HPDE6-E6E7 (cell line): ENCODE results near the gene HOXC11.

Experiments used
- DNase-seq: peaks from one replicate; pipeline ENCODE4 v3.0.0; 2011; ENCODE audit warnings: missing footprints; ENCODE audit errors: extremely low spot score

Gene HOXC11

GRCh38 chr12:53973236-53974042 is 513 bp downstream of the HOXC11 start:
- no peak for DNase-seq

- no peak for DNase-seq
Observed at GRCh38 chr12:53974084-53975063, 1.4 kb downstream of the HOXC11 start, which contains the start of gene HOTAIR. HOTAIR (minus strand) TSS chr12:53974954.

- no peak for DNase-seq
Observed at GRCh38 chr12:53975064-53975471, 2.1 kb downstream of the HOXC11 start.

- no peak for DNase-seq
Observed at GRCh38 chr12:53975479-53976152, 2.7 kb downstream of the HOXC11 start.

GRCh38 chr12:53976172-53976822 is 3.4 kb downstream of the HOXC11 start:
- no peak for DNase-seq

GRCh38 chr12:53976823-53977595 is 4.1 kb downstream of the HOXC11 start:
- no peak for DNase-seq

GRCh38 chr12:53977596-53978445 is 4.9 kb downstream of the HOXC11 start:
- no peak for DNase-seq

GRCh38 chr12:53978477-53979356 is 5.8 kb downstream of the HOXC11 start:
- no peak for DNase-seq

GRCh38 chr12:53980104-53980801 is 7.3 kb downstream of the HOXC11 start:
- no peak for DNase-seq

- no peak for DNase-seq
Observed at GRCh38 chr12:53980802-53981496, 8.0 kb downstream of the HOXC11 start.

- no peak for DNase-seq
Observed at GRCh38 chr12:53981634-53982565, 9.0 kb downstream of the HOXC11 start.

GRCh38 chr12:53982648-53983567 is 10.0 kb downstream of the HOXC11 start:
- DNase-seq: no peak

- no peak for DNase-seq
Observed at GRCh38 chr12:53983568-53983949, 10.6 kb downstream of the HOXC11 start.

GRCh38 chr12:53983950-53984572 is 11.1 kb downstream of the HOXC11 start:
- DNase-seq: no peak
